Parathyroid adenoma (tissue), 2 donors: ENCODE measurements around the gene FITM2.

Source experiments
- H2AFZ ChIP-seq: fragments of 300-600 bp; sonication (generic); one replicate; pipeline ENCODE4 v1.7.0; 2017; ENCODE audit warnings: antibody characterized with exemption, mild to moderate bottlenecking
- H3K27ac ChIP-seq: fragments of 300-600 bp; sonication (generic); one replicate; pipeline ENCODE4 v1.7.0; 2017
- H3K27me3 ChIP-seq: fragments of 300-600 bp; sonication (generic); one replicate; pipeline ENCODE4 v1.7.0; 2017; ENCODE audit warnings: low read length; ENCODE audit not compliant: control insufficient read depth, insufficient read depth
- H3K36me3 ChIP-seq: fragments of 300-600 bp; sonication (generic); one replicate; pipeline ENCODE4 v1.7.0; 2017; ENCODE audit warnings: low read length; ENCODE audit not compliant: control insufficient read depth, insufficient read depth
- H3K4me1 ChIP-seq: fragments of 300-600 bp; sonication (generic); one replicate; pipeline ENCODE4 v1.7.0; 2017; ENCODE audit warnings: control low read depth
- H3K4me2 ChIP-seq: fragments of 300-600 bp; sonication (generic); one replicate; pipeline ENCODE4 v1.7.0; 2017; ENCODE audit warnings: low read length
- H3K4me3 ChIP-seq: fragments of 300-600 bp; sonication (generic); one replicate; pipeline ENCODE4 v1.7.0; 2017; ENCODE audit warnings: low read depth, low read length
- H3K79me2 ChIP-seq: fragments of 300-600 bp; sonication (generic); one replicate; pipeline ENCODE4 v1.7.0; 2017; ENCODE audit warnings: control low read depth
- H3K9ac ChIP-seq: fragments of 300-600 bp; sonication (generic); one replicate; pipeline ENCODE4 v1.7.0; 2017; ENCODE audit warnings: mild to moderate bottlenecking
- H3K9me3 ChIP-seq: fragments of 300-600 bp; sonication (generic); one replicate; pipeline ENCODE4 v1.7.0; 2017; ENCODE audit warnings: low read length; ENCODE audit not compliant: control insufficient read depth
- CTCF ChIP-seq: fragments of 300-600 bp; sonication (generic); IDR thresholded peaks from one replicate; pipeline ENCODE4 v1.7.0; 2017; ENCODE audit warnings: antibody characterized with exemption, mild to moderate bottlenecking
- donor health status: primary hyperparathyroidism.

The FITM2 gene

DNA sequence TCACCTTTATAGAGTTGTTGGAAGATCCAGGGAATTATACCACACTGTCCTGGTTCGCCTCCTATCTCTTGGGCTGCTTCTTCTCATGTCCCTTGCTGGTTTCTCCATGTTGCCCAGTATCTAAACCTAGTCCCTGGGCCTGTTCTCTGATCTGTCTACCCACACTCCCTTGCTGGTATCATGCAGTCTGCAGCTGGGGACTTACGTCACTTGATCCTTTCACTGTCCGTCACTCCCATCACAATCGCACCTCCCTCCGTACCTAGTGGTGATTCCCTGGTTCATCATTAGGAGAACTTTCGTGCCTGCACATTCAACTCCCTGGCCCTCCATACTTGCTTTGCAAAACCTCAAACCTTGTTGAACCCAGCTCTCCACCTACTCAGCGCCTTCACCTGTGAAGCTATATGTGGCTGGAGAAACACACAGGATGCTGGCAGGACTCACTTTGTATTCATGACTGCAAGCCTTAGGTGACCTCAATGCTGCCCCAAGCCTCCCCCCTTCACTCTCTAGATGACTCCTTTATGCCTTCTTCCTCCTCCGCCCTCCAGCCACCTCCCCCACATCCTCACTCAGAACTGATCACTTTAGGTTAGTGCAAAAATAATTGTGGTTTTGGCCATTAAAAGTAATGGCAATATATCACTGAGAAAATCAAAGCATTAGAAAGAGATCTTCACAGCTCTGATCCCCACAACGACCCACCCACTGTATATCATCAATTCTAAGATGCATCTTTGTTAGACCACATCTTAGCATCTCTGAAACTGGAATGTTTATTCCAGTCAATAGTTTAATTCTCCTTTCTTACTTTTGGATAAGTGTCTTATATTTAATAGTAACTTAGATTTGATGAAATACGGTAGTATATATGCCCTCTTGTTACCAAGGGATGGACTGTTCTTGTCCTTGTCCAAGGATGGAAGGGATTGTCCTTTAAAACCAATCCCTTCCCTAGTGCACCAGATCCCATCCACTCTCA lies 37.5 kb downstream of the FITM2 start:
- Histone ChIP-seq H3K9ac (no peak overlapping the region), H3K4me1 (peaks cover 12% of the 10 kb centered on the region), H2AFZ (no peak overlapping the region), H3K4me2 (no peak overlapping the region), H3K9me3 (no peaks in the 10 kb centered on the region), H3K27ac (no peak overlapping the region), H3K79me2 (no peaks in the 10 kb centered on the region), H3K27me3 (no peaks in the 10 kb centered on the region), H3K4me3 (no peak overlapping the region), H3K36me3 (no peaks in the 10 kb centered on the region)
- TF ChIP-seq CTCF = no peak

GRCh38 chr20:44271915-44272663 lies 38.9 kb downstream of the FITM2 start:
- H3K36me3 ChIP-seq = no peaks in the 10 kb centered on the region
- no peak for TF ChIP-seq CTCF
- H3K4me3 ChIP-seq = no peak overlapping the region

DNA sequence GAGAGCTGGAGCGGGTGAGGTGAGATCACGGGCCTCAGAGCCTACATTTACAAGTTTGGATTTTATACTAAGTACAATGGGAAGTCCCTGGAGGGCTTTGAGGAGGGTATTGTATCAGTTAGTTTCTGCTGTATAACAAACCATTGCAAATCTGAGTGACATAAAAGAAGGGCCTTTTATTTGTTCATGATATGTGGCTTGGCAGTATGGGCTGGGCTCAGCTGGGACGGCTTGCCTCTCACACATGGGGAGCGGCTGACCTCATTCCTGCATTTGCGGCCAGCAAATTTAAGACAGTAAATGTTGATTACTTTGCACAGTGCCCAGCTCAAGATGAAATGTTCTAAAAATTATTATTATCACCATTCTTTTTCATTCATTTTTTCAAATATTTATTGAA lies 42.2 kb downstream of the FITM2 start:
- no peak overlapping the region for H3K27ac ChIP-seq
- no peaks in the 10 kb centered on the region for H3K9me3 ChIP-seq
- no peaks in the 10 kb centered on the region for H3K27me3 ChIP-seq
- H3K4me2 ChIP-seq = no peak overlapping the region
- no peaks in the 10 kb centered on the region for H3K4me1 ChIP-seq
- H3K36me3 ChIP-seq = no peaks in the 10 kb centered on the region
- no peak overlapping the region for H3K9ac ChIP-seq
- no peaks in the 10 kb centered on the region for H3K79me2 ChIP-seq
- no peak overlapping the region for H2AFZ ChIP-seq
- no peak overlapping the region for H3K4me3 ChIP-seq
- no peak for TF ChIP-seq CTCF

More at GRCh38 chr20:44271915-44272663, 38.9 kb downstream of the FITM2 start:
- no peaks in the 10 kb centered on the region for H3K79me2 ChIP-seq
- no peak overlapping the region for H2AFZ ChIP-seq
- no peak overlapping the region for H3K9ac ChIP-seq
- no peak overlapping the region for H3K27ac ChIP-seq
- H3K4me2 ChIP-seq = no peak overlapping the region
- H3K9me3 ChIP-seq = no peaks in the 10 kb centered on the region
- H3K27me3 ChIP-seq = no peaks in the 10 kb centered on the region
- peaks cover under 1% of the 10 kb centered on the region for H3K4me1 ChIP-seq

GRCh38 chr20:44264287-44264686 lies 46.7 kb downstream of the FITM2 start:
- H3K27me3 ChIP-seq = no peaks in the 10 kb centered on the region
- no peak for TF ChIP-seq CTCF
- H3K36me3 ChIP-seq = no peaks in the 10 kb centered on the region
- no peak overlapping the region for H2AFZ ChIP-seq
- no peak overlapping the region for H3K27ac ChIP-seq
- no peaks in the 10 kb centered on the region for H3K4me1 ChIP-seq
- H3K9me3 ChIP-seq = no peaks in the 10 kb centered on the region
- H3K4me3 ChIP-seq = no peak overlapping the region
- H3K79me2 ChIP-seq = peaks cover 2% of the 10 kb centered on the region
- no peak overlapping the region for H3K9ac ChIP-seq
- no peak overlapping the region for H3K4me2 ChIP-seq
